Spleen (tissue), 11 donors: ENCODE data around the gene GJB4. TPM values are rescaled to one million over a fixed set of nuclear protein-coding genes. Genes with fewer than 3 reads are reported as not detected.

Source experiments
- DNase-seq: peaks from one replicate; pipeline ENCODE4 v3.0.0-alpha.2; 2020
- H3K27ac ChIP-seq, 8 donors: fragments of 200-600 bp; sonication (generic) in 7 of 8; 1 replicate in 4 of 8; 2 replicates in 4 of 8; pipeline versions ENCODE4 v1.5.0 to v1.8.0; 2016 to 2021; ENCODE audit warnings: inconsistent platforms in 4 of 8, mild to moderate bottlenecking in 4 of 8, moderate library complexity in 1 of 8
- H3K27me3 ChIP-seq, 7 donors: fragments of 200-600 bp; sonication (generic) in 6 of 7; replicated peaks in 1 of 7; 1 replicate in 4 of 7; 2 replicates in 3 of 7; pipeline versions ENCODE4 v1.5.0 to v1.8.0; 2016 to 2021; ENCODE audit warnings: inconsistent platforms in 3 of 7, mild to moderate bottlenecking in 1 of 7
- H3K36me3 ChIP-seq, 6 donors: fragments of 200-600 bp; sonication (generic) in 5 of 6; 1 replicate in 4 of 6; 2 replicates in 2 of 6; pipeline versions ENCODE4 v1.5.0 to v1.8.0; 2016 to 2021; ENCODE audit warnings: inconsistent platforms in 2 of 6
- H3K4me1 ChIP-seq, 6 donors: fragments of 200-600 bp; sonication (generic) in 5 of 6; 1 replicate in 3 of 6; 2 replicates in 3 of 6; pipeline versions ENCODE4 v1.5.0 to v1.8.0; 2016 to 2021; ENCODE audit warnings: inconsistent platforms in 3 of 6
- H3K4me3 ChIP-seq, 8 donors: fragments of 200-600 bp; sonication (generic) in 7 of 8; 1 replicate in 4 of 8; 2 replicates in 4 of 8; pipeline versions ENCODE4 v1.5.0 to v1.8.0; 2016 to 2021; ENCODE audit warnings: inconsistent platforms in 4 of 8, mild to moderate bottlenecking in 4 of 8, moderate library complexity in 2 of 8
- H3K9me3 ChIP-seq, 8 donors: fragments of 200-600 bp; sonication (generic) in 7 of 8; 1 replicate in 4 of 8; 2 replicates in 4 of 8; pipeline versions ENCODE4 v1.5.0 to v1.8.0; 2016 to 2021; ENCODE audit warnings: inconsistent platforms in 4 of 8
- POLR2A ChIP-seq, 3 donors: fragments of 450-650 bp; IDR thresholded peaks; one replicate each; pipeline ENCODE4 v1.5.1; 2017; ENCODE audit warnings: antibody characterized with exemption in 3 of 3, mild to moderate bottlenecking in 1 of 3
- POLR2AphosphoS5 ChIP-seq, 3 donors: sonication (generic); formaldehyde crosslinking; IDR thresholded peaks; one replicate each; pipeline ENCODE4 v1.5.1; 2017; ENCODE audit warnings: antibody characterized with exemption in 3 of 3
- WGBS, 5 donors: extraction: QIAGEN DNeasy Blood & Tissue Kit in 3 of 5; methylation state at CpG; one replicate each; pipeline versions ENCODE4 v1.1.5 to v1.1.7; 2013 to 2018; 5-methylcytosine and 5-hydroxymethylcytosine counted together
- intact Hi-C: fragments of 100-400 bp; cut with DNase I; formaldehyde crosslinking; loops from one replicate; pipeline ENCODE4 v1.15.0; 2023; ENCODE audit warnings: low total_unique reads
- polyA plus RNA-seq, 3 donors: library from polyadenylated mRNA; stranded (reverse); fragments of 200-250 nt; gene quantifications; one replicate each; pipeline ENCODE4 v1.2.1, GENCODE V29; 2013
- total RNA-seq, 7 donors: library from RNA; depleted of rRNA in 3 of 7; stranded (reverse); fragments of >200 nt in 3 of 7; fragmentation: NEBNext Ultra II Directional in 4 of 7; extraction: Animal tissue kit (Norgen Biotek cat#: 25700) in 4 of 7; gene quantifications; one replicate each; pipeline versions ENCODE4 v1.1.0 to v1.2.1, GENCODE V29; 2016 to 2021
- TF ChIP-seq, protein P1 (sequence below), 11 experiments: fragments of 200-600 bp in 7 of 11; fragments of 450-650 bp in 4 of 11; sonication (generic) in 4 of 11; IDR thresholded peaks in 8 of 11; conservative IDR thresholded peaks in 3 of 11; 1 replicate in 7 of 11; 2 replicates in 4 of 11; pipeline versions ENCODE4 v1.4.0 to v1.8.0; 2016 to 2021; ENCODE audit warnings: antibody characterized with exemption in 11 of 11, inconsistent platforms in 4 of 11, mild to moderate bottlenecking in 1 of 11
- donor health status: healthy with polysubstance abuse.
- donor health status: DM: no; HTN: no; CAD: no; lungs with moderate emphysema.
- donor health status: DM: no; HTN: no; CAD: no.
- donor health status: Bipolar disorder and iron deficiency.
- donor health status: healthy.
- donor health status: DM: no; HTN: no; CAD: no.
- donor health status: DM: yes; HTN: yes; CAD: no.

Gene GJB4
- total and polyA plus RNA-seq, 10 donors, result not detected

DNA sequence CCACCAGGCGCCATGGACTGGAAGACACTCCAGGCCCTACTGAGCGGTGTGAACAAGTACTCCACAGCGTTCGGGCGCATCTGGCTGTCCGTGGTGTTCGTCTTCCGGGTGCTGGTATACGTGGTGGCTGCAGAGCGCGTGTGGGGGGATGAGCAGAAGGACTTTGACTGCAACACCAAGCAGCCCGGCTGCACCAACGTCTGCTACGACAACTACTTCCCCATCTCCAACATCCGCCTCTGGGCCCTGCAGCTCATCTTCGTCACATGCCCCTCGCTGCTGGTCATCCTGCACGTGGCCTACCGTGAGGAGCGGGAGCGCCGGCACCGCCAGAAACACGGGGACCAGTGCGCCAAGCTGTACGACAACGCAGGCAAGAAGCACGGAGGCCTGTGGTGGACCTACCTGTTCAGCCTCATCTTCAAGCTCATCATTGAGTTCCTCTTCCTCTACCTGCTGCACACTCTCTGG, 25.2 kb downstream of the GJB4 start:
- 79 to 92% (median 85%) methylated on average over 26 to 28 of the region's 28 CpGs for WGBS, 5 donors
- Histone ChIP-seq H3K4me1 (peaks cover 6 to 22% (median 13%) of the 10 kb centered on the region in 6 donors), H3K4me3 (no peak overlapping the region), H3K36me3 (no peaks in the 10 kb centered on the region), H3K27me3 (peaks cover 5 to 82% (median 30%) of the 10 kb centered on the region in 7 donors), H3K9me3 (no peaks in the 10 kb centered on the region), H3K27ac (no peak overlapping the region)
- intact Hi-C loops, result loop anchor here (5.0 kb wide), 1 partner anchor 68 kb away; no protein-coding TSS in a partner anchor
- no peak for TF ChIP-seq POLR2AphosphoS5 (IDR thresholded peaks at IDR 0.05)
- no peak for TF ChIP-seq POLR2A (IDR thresholded peaks at IDR 0.05)
- TF ChIP-seq, protein P1, sequence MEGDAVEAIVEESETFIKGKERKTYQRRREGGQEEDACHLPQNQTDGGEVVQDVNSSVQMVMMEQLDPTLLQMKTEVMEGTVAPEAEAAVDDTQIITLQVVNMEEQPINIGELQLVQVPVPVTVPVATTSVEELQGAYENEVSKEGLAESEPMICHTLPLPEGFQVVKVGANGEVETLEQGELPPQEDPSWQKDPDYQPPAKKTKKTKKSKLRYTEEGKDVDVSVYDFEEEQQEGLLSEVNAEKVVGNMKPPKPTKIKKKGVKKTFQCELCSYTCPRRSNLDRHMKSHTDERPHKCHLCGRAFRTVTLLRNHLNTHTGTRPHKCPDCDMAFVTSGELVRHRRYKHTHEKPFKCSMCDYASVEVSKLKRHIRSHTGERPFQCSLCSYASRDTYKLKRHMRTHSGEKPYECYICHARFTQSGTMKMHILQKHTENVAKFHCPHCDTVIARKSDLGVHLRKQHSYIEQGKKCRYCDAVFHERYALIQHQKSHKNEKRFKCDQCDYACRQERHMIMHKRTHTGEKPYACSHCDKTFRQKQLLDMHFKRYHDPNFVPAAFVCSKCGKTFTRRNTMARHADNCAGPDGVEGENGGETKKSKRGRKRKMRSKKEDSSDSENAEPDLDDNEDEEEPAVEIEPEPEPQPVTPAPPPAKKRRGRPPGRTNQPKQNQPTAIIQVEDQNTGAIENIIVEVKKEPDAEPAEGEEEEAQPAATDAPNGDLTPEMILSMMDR (IDR thresholded peaks at IDR 0.05 in 8 of 11, conservative IDR thresholded peaks at IDR 0.05 in 3 of 11), result no peak
- no peak for DNase-seq

DNA sequence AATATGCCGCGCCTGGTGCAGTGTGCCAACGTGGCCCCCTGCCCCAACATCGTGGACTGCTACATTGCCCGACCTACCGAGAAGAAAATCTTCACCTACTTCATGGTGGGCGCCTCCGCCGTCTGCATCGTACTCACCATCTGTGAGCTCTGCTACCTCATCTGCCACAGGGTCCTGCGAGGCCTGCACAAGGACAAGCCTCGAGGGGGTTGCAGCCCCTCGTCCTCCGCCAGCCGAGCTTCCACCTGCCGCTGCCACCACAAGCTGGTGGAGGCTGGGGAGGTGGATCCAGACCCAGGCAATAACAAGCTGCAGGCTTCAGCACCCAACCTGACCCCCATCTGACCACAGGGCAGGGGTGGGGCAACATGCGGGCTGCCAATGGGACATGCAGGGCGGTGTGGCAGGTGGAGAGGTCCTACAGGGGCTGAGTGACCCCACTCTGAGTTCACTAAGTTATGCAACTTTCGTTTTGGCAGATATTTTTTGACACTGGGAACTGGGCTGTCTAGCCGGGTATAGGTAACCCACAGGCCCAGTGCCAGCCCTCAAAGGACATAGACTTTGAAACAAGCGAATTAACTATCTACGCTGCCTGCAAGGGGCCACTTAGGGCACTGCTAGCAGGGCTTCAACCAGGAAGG, 25.8 kb downstream of the GJB4 start:
- TF ChIP-seq, protein P1 (IDR thresholded peaks at IDR 0.05 in 8 of 11, conservative IDR thresholded peaks at IDR 0.05 in 3 of 11), result no peak
- TF ChIP-seq POLR2A (IDR thresholded peaks at IDR 0.05), result no peak
- TF ChIP-seq POLR2AphosphoS5 (IDR thresholded peaks at IDR 0.05), result no peak
- DNase-seq, result no peak
- Histone ChIP-seq H3K27ac (no peak overlapping the region), H3K9me3 (no peaks in the 10 kb centered on the region), H3K36me3 (no peaks in the 10 kb centered on the region), H3K4me3 (no peak overlapping the region), H3K4me1 (peaks cover 6 to 22% (median 13%) of the 10 kb centered on the region in 6 donors), H3K27me3 (peaks cover 5 to 77% (median 29%) of the 10 kb centered on the region in 7 donors)
- WGBS, 5 donors, result 84 to 89% (median 87%) methylated on average over 18 to 22 of the region's 22 CpGs
- intact Hi-C loops, result loop anchor here (5.0 kb wide), 1 partner anchor 67 kb away; no protein-coding TSS in a partner anchor

- Histone ChIP-seq H3K4me1 (peaks cover 6 to 19% (median 12%) of the 10 kb centered on the region in 6 donors), H3K27me3 (peaks cover 5 to 77% (median 23%) of the 10 kb centered on the region in 7 donors), H3K27ac (no peak overlapping the region), H3K9me3 (no peaks in the 10 kb centered on the region), H3K4me3 (no peak overlapping the region), H3K36me3 (no peaks in the 10 kb centered on the region)
- DNase-seq, result no peak
- TF ChIP-seq POLR2A (IDR thresholded peaks at IDR 0.05) (no peak), POLR2AphosphoS5 (IDR thresholded peaks at IDR 0.05) (no peak)
- TF ChIP-seq, protein P1 (IDR thresholded peaks at IDR 0.05 in 8 of 11, conservative IDR thresholded peaks at IDR 0.05 in 3 of 11), result no peak
- 58 to 73% (median 71%) methylated on average over 4 of the region's 4 CpGs for WGBS, 5 donors
- intact Hi-C loops, result loop anchor here (5.0 kb wide), 1 partner anchor 66 kb away; no protein-coding TSS in a partner anchor
These were observed 26.4 kb downstream of the GJB4 start for GRCh38 chr1:34785875-34786470.
